Sigmoid colon (tissue), 7 donors: ENCODE measurements around the gene NEUROD1. TPM values are rescaled to one million over a fixed set of nuclear protein-coding genes. Genes with fewer than 3 reads are reported as not detected.

Experiments
- DNase-seq: peaks from one replicate; pipeline ENCODE4 v3.0.0-alpha.2; 2019
- H3K27ac ChIP-seq, 4 donors: fragments of 200-600 bp; sonication (generic); one replicate each; pipeline ENCODE4 v1.5.1; 2016 to 2019; ENCODE audit warnings: mild to moderate bottlenecking in 1 of 4
- H3K27me3 ChIP-seq, 3 donors: fragments of 200-600 bp; sonication (generic); one replicate each; pipeline ENCODE4 v1.5.1; 2019; ENCODE audit warnings: mild to moderate bottlenecking in 1 of 3
- H3K36me3 ChIP-seq, 4 donors: fragments of 200-600 bp; sonication (generic); one replicate each; pipeline ENCODE4 v1.5.1; 2016 to 2019
- H3K4me1 ChIP-seq, 4 donors: fragments of 200-600 bp; sonication (generic); one replicate each; pipeline ENCODE4 v1.5.1; 2017 to 2019
- H3K4me3 ChIP-seq, 4 donors: fragments of 200-600 bp; sonication (generic); one replicate each; pipeline ENCODE4 v1.5.1; 2017 to 2019; ENCODE audit warnings: mild to moderate bottlenecking in 2 of 4, moderate library complexity in 1 of 4
- H3K9me3 ChIP-seq, 4 donors: fragments of 200-600 bp in 3 of 4; sonication (generic) in 3 of 4; one replicate each; pipeline versions ENCODE4 v1.5.1 to v1.6.1; 2013 to 2019
- EP300 ChIP-seq, 4 donors: sonication (generic); formaldehyde crosslinking; IDR thresholded peaks; one replicate each; pipeline ENCODE4 v1.6.1; 2017; ENCODE audit warnings: antibody characterized with exemption in 4 of 4
- POLR2A ChIP-seq, 2 donors: fragments of 450-650 bp; IDR thresholded peaks; one replicate each; pipeline ENCODE4 v1.6.1; 2016; ENCODE audit warnings: antibody characterized with exemption in 2 of 2, mild to moderate bottlenecking in 2 of 2, moderate library complexity in 2 of 2
- POLR2AphosphoS5 ChIP-seq, 4 donors: sonication (generic); formaldehyde crosslinking; IDR thresholded peaks; one replicate each; pipeline ENCODE4 v1.6.1; 2017; ENCODE audit warnings: antibody characterized with exemption in 4 of 4
- WGBS, 2 donors: extraction: QIAGEN DNeasy Blood & Tissue Kit; methylation state at CpG; one replicate each; pipeline ENCODE4 v1.1.7; 2013; 5-methylcytosine and 5-hydroxymethylcytosine counted together
- intact Hi-C: fragments of 100-400 bp; cut with DNase I; formaldehyde crosslinking; loops from one replicate; pipeline ENCODE4 v1.15.1; 2023
- polyA plus RNA-seq, 3 donors: library from polyadenylated mRNA; stranded (reverse); fragments of 200-250 nt; gene quantifications; one replicate each; pipeline ENCODE4 v1.2.3, GENCODE V29; 2013
- total RNA-seq, 4 donors: library from RNA; depleted of rRNA; stranded (reverse); fragments of >200 nt; gene quantifications; one replicate each; pipeline ENCODE4 v1.1.0, GENCODE V29; 2016
- TF ChIP-seq, protein P1 (sequence below), 4 experiments: fragments of 450-650 bp in 3 of 4; fragments of 200-600 bp in 1 of 4; IDR thresholded peaks; one replicate each; pipeline ENCODE4 v1.5.1; 2016 to 2019; ENCODE audit warnings: antibody characterized with exemption in 4 of 4, mild to moderate bottlenecking in 3 of 4, moderate library complexity in 2 of 4
- donor health status: healthy with polysubstance abuse.
- donor health status: Bipolar disorder and iron deficiency.
- donor health status: healthy.

NEUROD1 gene
- total and polyA plus RNA-seq, 7 donors: 0.39 to 3.6 (median 2.3) TPM; not detected in 4

DNA sequence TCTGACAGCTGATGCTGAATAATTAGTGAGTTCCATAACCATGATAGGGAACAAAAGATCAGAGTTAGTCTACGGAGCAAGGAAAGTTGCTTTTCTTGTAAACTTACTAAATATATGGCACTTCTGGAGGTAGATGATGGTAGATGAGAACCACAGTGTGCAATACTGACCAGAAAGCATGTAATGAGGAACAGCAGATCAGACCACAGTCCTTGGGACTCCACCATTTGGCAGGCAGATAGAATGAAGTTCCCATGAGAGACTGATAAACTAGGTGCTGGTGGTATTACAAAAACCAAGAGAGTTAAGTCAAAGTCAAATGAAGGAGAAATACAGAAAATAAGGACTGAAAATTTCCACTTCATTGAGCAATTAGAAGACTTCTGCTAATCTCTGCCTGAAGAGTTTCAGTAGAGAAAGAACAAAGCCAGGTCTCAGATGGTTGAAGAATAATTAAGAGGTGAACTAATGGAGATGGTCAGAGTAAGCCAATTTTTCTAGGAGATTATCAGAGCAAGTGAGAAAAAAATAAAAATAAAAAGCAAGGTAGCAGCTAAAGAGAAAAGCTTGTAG is 33.8 kb downstream of the NEUROD1 start:
- Histone ChIP-seq H3K9me3 (no peaks in the 10 kb centered on the region), H3K4me1 (no peaks in the 10 kb centered on the region), H3K27ac (no peak overlapping the region), H3K4me3 (no peak overlapping the region), H3K36me3 (no peaks in the 10 kb centered on the region), H3K27me3 (no peaks in the 10 kb centered on the region)
- WGBS, 2 donors: 82 to 88% methylated on average over 1 of the region's 1 CpG
- TF ChIP-seq POLR2A (IDR thresholded peaks at IDR 0.05) (no peak), POLR2AphosphoS5 (IDR thresholded peaks at IDR 0.05) (no peak), EP300 (IDR thresholded peaks at IDR 0.05) (no peak)
- TF ChIP-seq, protein P1, sequence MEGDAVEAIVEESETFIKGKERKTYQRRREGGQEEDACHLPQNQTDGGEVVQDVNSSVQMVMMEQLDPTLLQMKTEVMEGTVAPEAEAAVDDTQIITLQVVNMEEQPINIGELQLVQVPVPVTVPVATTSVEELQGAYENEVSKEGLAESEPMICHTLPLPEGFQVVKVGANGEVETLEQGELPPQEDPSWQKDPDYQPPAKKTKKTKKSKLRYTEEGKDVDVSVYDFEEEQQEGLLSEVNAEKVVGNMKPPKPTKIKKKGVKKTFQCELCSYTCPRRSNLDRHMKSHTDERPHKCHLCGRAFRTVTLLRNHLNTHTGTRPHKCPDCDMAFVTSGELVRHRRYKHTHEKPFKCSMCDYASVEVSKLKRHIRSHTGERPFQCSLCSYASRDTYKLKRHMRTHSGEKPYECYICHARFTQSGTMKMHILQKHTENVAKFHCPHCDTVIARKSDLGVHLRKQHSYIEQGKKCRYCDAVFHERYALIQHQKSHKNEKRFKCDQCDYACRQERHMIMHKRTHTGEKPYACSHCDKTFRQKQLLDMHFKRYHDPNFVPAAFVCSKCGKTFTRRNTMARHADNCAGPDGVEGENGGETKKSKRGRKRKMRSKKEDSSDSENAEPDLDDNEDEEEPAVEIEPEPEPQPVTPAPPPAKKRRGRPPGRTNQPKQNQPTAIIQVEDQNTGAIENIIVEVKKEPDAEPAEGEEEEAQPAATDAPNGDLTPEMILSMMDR (IDR thresholded peaks at IDR 0.05): no peak
- intact Hi-C loops: no loop called here
- no peak for DNase-seq

DNA sequence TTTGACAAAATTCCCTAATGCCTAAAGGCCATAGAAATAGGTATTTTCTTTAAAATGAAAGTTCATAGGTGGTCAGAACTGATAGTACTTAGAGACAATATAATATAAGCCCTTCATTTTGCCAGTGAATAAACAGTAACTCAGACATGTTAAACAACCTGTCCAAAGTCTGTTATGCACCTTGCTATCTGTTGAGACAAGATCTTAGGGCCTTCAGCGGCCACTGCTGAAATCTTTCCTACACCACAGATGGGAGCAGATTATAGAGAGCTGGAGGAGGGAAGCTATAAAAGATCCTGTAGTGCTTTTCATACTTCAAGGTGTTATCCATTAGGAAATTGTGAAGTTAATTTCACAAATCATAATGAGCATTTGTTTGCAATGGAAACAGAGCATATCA is 37.2 kb downstream of the NEUROD1 start:
- DNase-seq: no peak
- TF ChIP-seq, protein P1 (IDR thresholded peaks at IDR 0.05): no peak
- TF ChIP-seq POLR2AphosphoS5 (IDR thresholded peaks at IDR 0.05) (no peak), EP300 (IDR thresholded peaks at IDR 0.05) (no peak), POLR2A (IDR thresholded peaks at IDR 0.05) (no peak)
- H3K36me3 ChIP-seq: no peaks in the 10 kb centered on the region
- H3K4me1 ChIP-seq: no peaks in the 10 kb centered on the region
- H3K4me3 ChIP-seq: no peak overlapping the region
- H3K27me3 ChIP-seq: no peaks in the 10 kb centered on the region
- 60 to 69% methylated on average over 1 of the region's 1 CpG for WGBS, 2 donors
- H3K9me3 ChIP-seq: no peaks in the 10 kb centered on the region
- intact Hi-C loops: no loop called here
- H3K27ac ChIP-seq: no peak overlapping the region

DNA sequence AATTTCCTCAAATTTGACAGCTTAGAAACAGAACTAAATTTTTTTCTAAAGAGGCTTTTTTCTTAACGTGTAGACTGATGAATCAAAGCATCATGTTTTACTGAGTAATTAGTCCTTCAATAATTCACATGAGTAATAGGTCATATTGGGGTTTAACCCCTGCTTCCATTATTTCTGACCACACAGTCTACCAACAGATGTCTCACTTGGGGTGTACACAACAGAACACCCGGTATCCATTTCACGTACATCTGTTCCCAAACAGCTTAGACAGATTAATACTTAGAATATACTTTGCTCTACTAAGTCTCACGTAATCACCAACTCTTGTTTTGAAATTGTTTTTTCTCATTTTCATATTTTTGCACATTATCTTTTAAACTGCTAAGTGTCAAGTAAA is 38.2 kb downstream of the NEUROD1 start:
- Histone ChIP-seq H3K27ac (no peak overlapping the region), H3K4me1 (no peaks in the 10 kb centered on the region), H3K27me3 (no peaks in the 10 kb centered on the region), H3K9me3 (no peaks in the 10 kb centered on the region), H3K36me3 (no peaks in the 10 kb centered on the region), H3K4me3 (no peak overlapping the region)
- no peak for DNase-seq
- 73 to 75% methylated on average over 4 of the region's 4 CpGs for WGBS, 2 donors
- intact Hi-C loops: no loop called here
- TF ChIP-seq EP300 (IDR thresholded peaks at IDR 0.05) (no peak), POLR2A (IDR thresholded peaks at IDR 0.05) (no peak), POLR2AphosphoS5 (IDR thresholded peaks at IDR 0.05) (no peak)
- TF ChIP-seq, protein P1 (IDR thresholded peaks at IDR 0.05): no peak

DNA sequence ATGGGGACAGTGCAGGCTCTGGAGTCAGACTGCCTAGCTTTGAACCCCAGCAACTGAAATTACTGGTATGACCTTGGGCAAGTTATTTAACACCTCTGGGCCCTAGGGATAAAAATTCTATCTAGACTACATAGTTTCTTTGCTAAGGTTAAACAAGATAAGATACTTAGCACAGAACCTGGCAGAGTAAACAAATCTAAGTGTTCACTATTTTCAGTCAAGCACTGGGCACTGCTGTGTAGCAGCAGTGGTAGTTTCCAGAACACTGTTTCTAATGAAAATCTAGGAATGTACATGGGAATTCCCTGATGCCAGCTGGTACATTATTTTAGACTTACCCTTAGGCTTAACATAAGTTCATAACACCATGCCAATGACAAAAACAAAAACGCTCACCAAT is 40.6 kb downstream of the NEUROD1 start:
- intact Hi-C loops: no loop called here
- Histone ChIP-seq H3K27ac (no peak overlapping the region), H3K4me1 (no peaks in the 10 kb centered on the region), H3K4me3 (no peak overlapping the region), H3K36me3 (no peaks in the 10 kb centered on the region), H3K9me3 (no peaks in the 10 kb centered on the region), H3K27me3 (no peaks in the 10 kb centered on the region)
- WGBS, 2 donors: 0 to 32% methylated on average over 1 of the region's 1 CpG
- TF ChIP-seq, protein P1 (IDR thresholded peaks at IDR 0.05): no peak
- TF ChIP-seq POLR2AphosphoS5 (IDR thresholded peaks at IDR 0.05): no peak
- TF ChIP-seq EP300 (IDR thresholded peaks at IDR 0.05): no peak
- no peak for TF ChIP-seq POLR2A (IDR thresholded peaks at IDR 0.05)
- no peak for DNase-seq
